ENCODE data around the gene NNT.

Gene NNT

DNA sequence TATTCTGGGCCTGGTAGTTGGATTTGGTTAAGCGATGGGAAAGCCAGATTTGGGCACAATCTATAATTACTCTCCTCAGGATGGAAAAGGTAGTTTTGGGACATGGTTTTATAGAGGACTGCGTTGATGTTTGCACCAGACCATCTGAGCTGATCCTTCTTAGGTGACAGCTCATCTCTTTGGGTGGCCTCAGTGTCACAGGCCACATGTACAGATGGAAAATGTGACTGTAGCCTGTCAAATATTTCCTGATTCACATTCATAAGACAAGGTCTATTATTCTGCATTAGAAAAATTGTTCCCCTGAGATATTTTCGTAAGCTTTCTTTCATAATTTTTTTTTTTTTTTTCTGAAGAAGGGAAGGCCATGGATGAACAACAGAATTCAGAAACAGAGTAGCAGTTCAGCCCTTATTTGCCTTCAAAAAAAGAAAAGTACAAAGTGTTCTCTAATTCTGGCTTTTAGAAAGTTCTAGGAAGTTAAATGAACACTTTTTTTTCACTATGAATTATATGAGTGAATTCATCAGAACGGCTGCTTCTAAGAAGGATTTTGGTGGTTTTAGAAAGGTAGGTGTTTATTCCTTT, 81.0 kb downstream of the NNT start:
- H3K27me3 ChIP-seq (ENCODE audit: insufficient read depth, low read length, poor library complexity, severe bottlenecking): no peaks in the 10 kb centered on the region
- H4K20me1 ChIP-seq (ENCODE audit: insufficient read depth, low read length, poor library complexity, severe bottlenecking): no peaks in the 10 kb centered on the region
- H3K9me3 ChIP-seq (ENCODE audit: insufficient read depth, low read depth, low read length): no peaks in the 10 kb centered on the region
- H3K4me2 ChIP-seq (ENCODE audit: low read depth, low read length, poor library complexity, severe bottlenecking): no peak overlapping the region
- no peaks in the 10 kb centered on the region for H3F3A ChIP-seq (ENCODE audit: low read depth)
- peaks cover 37% of the 10 kb centered on the region; the same call in 1 of the 2 replicates for H3K36me3 ChIP-seq (ENCODE audit: insufficient read depth, low read length)
- H2AFZ ChIP-seq (ENCODE audit: low read length): no peak overlapping the region
- no peak overlapping the region for H3K9ac ChIP-seq (ENCODE audit: low read depth, low read length, poor library complexity, severe bottlenecking)
- H3K9me2 ChIP-seq (replicated peaks; ENCODE audit: low read depth, low read length): no peaks in the 10 kb centered on the region
- peaks cover 6% of the 10 kb centered on the region; the same call in 1 of the 2 replicates for H3K79me2 ChIP-seq (ENCODE audit: insufficient read depth, low read length)
- no peak overlapping the region for H3K4me3 ChIP-seq (ENCODE audit: low read length, poor library complexity, severe bottlenecking)
- no peaks in the 10 kb centered on the region for H3K4me1 ChIP-seq (ENCODE audit: insufficient read depth, low read length, poor library complexity, severe bottlenecking)
- TF ChIP-seq, protein P1, sequence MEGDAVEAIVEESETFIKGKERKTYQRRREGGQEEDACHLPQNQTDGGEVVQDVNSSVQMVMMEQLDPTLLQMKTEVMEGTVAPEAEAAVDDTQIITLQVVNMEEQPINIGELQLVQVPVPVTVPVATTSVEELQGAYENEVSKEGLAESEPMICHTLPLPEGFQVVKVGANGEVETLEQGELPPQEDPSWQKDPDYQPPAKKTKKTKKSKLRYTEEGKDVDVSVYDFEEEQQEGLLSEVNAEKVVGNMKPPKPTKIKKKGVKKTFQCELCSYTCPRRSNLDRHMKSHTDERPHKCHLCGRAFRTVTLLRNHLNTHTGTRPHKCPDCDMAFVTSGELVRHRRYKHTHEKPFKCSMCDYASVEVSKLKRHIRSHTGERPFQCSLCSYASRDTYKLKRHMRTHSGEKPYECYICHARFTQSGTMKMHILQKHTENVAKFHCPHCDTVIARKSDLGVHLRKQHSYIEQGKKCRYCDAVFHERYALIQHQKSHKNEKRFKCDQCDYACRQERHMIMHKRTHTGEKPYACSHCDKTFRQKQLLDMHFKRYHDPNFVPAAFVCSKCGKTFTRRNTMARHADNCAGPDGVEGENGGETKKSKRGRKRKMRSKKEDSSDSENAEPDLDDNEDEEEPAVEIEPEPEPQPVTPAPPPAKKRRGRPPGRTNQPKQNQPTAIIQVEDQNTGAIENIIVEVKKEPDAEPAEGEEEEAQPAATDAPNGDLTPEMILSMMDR (conservative IDR thresholded peaks at IDR 0.05; ENCODE audit: low read length): no peak
- no peak for TF ChIP-seq EZH2phosphoT487 (IDR thresholded peaks at IDR 0.05; ENCODE audit: borderline replicate concordance)

DNA sequence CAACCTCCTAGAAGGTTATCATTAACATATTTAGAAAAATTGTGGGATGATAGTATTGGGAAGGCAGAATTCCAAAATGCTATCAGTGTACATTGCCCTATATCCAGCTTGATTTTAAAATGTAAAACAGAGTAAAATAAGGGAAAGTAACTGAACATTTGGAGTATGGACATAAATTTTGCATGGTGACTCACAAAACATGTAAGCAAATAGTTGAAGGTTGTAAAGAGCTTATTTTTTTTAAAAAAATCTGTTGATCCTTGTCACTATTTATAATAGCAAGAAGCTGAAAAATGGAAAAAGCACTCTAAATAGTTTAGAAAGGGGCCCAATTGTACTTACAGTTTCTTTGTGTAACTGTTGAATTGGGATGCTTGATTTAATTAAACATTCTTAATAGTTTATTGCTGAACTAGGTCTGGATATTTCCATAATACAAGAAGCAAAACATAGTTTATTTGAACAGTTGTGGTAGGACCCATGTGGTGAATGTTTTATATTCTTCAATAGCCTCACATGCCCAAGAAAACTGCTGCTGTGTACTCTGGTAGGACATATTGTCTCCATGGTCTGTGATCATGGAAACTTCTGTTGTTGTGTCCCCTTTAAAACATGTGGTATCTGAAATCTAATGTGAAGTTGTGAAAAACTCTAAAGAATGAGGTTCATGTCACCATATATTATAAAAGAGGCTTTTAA, 82.4 kb downstream of the NNT start:
- H3K4me3 ChIP-seq (ENCODE audit: low read length, poor library complexity, severe bottlenecking): no peak overlapping the region
- no peaks in the 10 kb centered on the region for H3K4me1 ChIP-seq (ENCODE audit: insufficient read depth, low read length, poor library complexity, severe bottlenecking)
- H3K27me3 ChIP-seq (ENCODE audit: insufficient read depth, low read length, poor library complexity, severe bottlenecking): no peaks in the 10 kb centered on the region
- TF ChIP-seq, protein P1 (conservative IDR thresholded peaks at IDR 0.05; ENCODE audit: low read length): no peak
- TF ChIP-seq EZH2phosphoT487 (IDR thresholded peaks at IDR 0.05; ENCODE audit: borderline replicate concordance): no peak
- peaks cover 33% of the 10 kb centered on the region; the same call in 1 of the 2 replicates for H3K36me3 ChIP-seq (ENCODE audit: insufficient read depth, low read length)
- no peak overlapping the region for H3K9ac ChIP-seq (ENCODE audit: low read depth, low read length, poor library complexity, severe bottlenecking)
- no peaks in the 10 kb centered on the region for H3K9me3 ChIP-seq (ENCODE audit: insufficient read depth, low read depth, low read length)
- H3F3A ChIP-seq (ENCODE audit: low read depth): no peaks in the 10 kb centered on the region
- peaks cover 6% of the 10 kb centered on the region; the same call in 1 of the 2 replicates for H3K79me2 ChIP-seq (ENCODE audit: insufficient read depth, low read length)
- H3K9me2 ChIP-seq (replicated peaks; ENCODE audit: low read depth, low read length): no peaks in the 10 kb centered on the region
- H3K4me2 ChIP-seq (ENCODE audit: low read depth, low read length, poor library complexity, severe bottlenecking): no peak overlapping the region
- H2AFZ ChIP-seq (ENCODE audit: low read length): no peak overlapping the region
- H4K20me1 ChIP-seq (ENCODE audit: insufficient read depth, low read length, poor library complexity, severe bottlenecking): no peaks in the 10 kb centered on the region

DNA sequence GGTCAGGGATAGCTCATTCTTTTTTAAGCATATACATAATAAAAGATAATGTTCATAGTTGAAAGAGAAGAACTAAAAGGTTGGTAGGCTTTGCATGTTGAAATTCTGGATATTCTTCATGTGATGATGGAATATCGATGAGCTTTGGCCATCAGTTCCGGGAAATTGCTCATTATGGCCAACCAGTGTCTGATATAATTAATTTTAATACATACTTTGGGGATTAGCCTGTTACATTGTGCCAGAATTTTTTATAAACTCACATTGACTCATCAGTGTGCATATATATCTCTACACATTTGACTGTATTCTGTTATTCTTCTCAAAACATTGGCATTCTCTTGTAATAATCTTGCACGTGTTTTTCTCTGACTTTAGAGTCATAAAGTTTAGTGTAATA, 84.3 kb downstream of the NNT start:
- no peaks in the 10 kb centered on the region for H3F3A ChIP-seq (ENCODE audit: low read depth)
- H2AFZ ChIP-seq (ENCODE audit: low read length): no peak overlapping the region
- H3K4me3 ChIP-seq (ENCODE audit: low read length, poor library complexity, severe bottlenecking): no peak overlapping the region
- H3K27me3 ChIP-seq (ENCODE audit: insufficient read depth, low read length, poor library complexity, severe bottlenecking): no peaks in the 10 kb centered on the region
- H3K4me1 ChIP-seq (ENCODE audit: insufficient read depth, low read length, poor library complexity, severe bottlenecking): no peaks in the 10 kb centered on the region
- TF ChIP-seq, protein P1 (conservative IDR thresholded peaks at IDR 0.05; ENCODE audit: low read length): no peak
- TF ChIP-seq EZH2phosphoT487 (IDR thresholded peaks at IDR 0.05; ENCODE audit: borderline replicate concordance): no peak
- H3K9me2 ChIP-seq (replicated peaks; ENCODE audit: low read depth, low read length): no peaks in the 10 kb centered on the region
- peaks cover 23% of the 10 kb centered on the region; the same call in 1 of the 2 replicates for H3K36me3 ChIP-seq (ENCODE audit: insufficient read depth, low read length)
- no peak overlapping the region for H3K9ac ChIP-seq (ENCODE audit: low read depth, low read length, poor library complexity, severe bottlenecking)
- H3K79me2 ChIP-seq (ENCODE audit: insufficient read depth, low read length): peaks cover 11% of the 10 kb centered on the region
- H4K20me1 ChIP-seq (ENCODE audit: insufficient read depth, low read length, poor library complexity, severe bottlenecking): no peaks in the 10 kb centered on the region
- H3K4me2 ChIP-seq (ENCODE audit: low read depth, low read length, poor library complexity, severe bottlenecking): no peak overlapping the region
- H3K9me3 ChIP-seq (ENCODE audit: insufficient read depth, low read depth, low read length): no peaks in the 10 kb centered on the region

Data from Loucy (cell line).